Measurements from ENCODE around the gene NCSTN.

The NCSTN gene

DNA sequence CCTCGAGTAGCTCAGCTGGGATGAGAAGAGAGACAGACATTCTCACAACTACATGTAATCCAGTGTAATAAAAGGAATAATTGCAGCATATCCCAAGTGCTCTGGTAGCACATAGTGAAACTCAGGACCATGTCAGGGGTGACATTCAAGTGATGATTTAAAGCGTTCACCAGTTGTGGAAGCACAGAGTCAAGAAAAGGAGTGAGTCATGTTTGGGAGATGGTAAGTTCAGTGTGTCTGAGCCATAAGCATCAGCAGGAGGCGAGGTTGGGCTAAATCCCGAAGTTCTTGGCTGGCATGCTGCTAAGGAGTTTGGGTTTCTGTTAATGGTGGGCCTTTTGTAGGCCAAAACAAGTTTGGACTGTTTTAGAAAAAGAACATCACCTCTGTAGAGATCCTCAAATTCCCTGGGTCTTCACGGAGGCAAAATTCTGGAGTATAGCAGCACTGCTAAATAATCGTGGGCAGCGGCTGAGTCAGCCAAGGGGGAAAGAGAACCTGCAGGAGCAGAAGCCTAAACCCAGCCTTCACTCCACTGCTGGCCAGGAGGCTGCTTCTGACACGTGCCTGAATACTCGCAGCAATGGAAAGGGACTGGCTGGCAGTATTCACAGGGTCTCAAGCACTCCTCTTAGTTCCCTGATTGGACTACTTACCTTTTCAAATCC, 16.5 kb downstream of the NCSTN start:
- in situ Hi-C loops (cut with HindIII; ENCODE audit: low pct_ligation_motif_present, low sequenced_read_pairs) = no loop called here
- Histone ChIP-seq H3K27ac (no peak overlapping the region), H3K27me3 (replicated peaks) (no peaks in the 10 kb centered on the region), H3K36me3 (replicated peaks) (peaks cover 50% of the 10 kb centered on the region), H3K4me3 (ENCODE audit: low read depth, low read length) (no peak overlapping the region)
- peak; percentile 23 for DNase-seq
- TF ChIP-seq, protein P1, sequence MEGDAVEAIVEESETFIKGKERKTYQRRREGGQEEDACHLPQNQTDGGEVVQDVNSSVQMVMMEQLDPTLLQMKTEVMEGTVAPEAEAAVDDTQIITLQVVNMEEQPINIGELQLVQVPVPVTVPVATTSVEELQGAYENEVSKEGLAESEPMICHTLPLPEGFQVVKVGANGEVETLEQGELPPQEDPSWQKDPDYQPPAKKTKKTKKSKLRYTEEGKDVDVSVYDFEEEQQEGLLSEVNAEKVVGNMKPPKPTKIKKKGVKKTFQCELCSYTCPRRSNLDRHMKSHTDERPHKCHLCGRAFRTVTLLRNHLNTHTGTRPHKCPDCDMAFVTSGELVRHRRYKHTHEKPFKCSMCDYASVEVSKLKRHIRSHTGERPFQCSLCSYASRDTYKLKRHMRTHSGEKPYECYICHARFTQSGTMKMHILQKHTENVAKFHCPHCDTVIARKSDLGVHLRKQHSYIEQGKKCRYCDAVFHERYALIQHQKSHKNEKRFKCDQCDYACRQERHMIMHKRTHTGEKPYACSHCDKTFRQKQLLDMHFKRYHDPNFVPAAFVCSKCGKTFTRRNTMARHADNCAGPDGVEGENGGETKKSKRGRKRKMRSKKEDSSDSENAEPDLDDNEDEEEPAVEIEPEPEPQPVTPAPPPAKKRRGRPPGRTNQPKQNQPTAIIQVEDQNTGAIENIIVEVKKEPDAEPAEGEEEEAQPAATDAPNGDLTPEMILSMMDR (IDR thresholded peaks at IDR 0.05; ENCODE audit: low read depth, low read length, missing control alignments) = no peak

DNA sequence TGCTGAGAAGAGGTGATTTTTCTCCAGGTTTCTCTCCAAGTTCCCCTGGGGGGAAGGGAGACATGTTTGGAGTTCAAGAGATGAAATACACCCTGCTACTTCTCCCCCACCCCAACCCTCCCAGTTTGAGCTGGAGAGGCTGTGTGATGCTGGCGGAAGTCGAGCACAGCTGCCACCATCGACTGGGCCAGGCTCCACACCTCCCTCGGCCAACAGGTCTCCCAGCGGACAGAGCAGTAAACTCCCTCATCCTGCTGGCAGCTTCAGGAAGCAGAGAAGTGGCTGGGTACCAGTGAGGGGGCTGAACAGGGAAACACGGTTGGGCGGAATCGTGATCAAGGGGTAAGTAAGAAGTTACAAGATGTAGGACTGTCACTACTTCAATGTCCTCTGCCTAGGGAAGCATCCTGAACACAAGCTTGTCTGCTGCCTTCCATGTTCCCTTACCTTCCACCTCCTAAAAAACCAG, 17.1 kb downstream of the NCSTN start:
- Histone ChIP-seq H3K27ac (no peak overlapping the region), H3K4me3 (ENCODE audit: low read depth, low read length) (no peak overlapping the region), H3K36me3 (replicated peaks) (peaks cover 44% of the 10 kb centered on the region), H3K27me3 (replicated peaks) (no peaks in the 10 kb centered on the region)
- TF ChIP-seq, protein P1 (IDR thresholded peaks at IDR 0.05; ENCODE audit: low read depth, low read length, missing control alignments) = no peak
- in situ Hi-C loops (cut with HindIII; ENCODE audit: low pct_ligation_motif_present, low sequenced_read_pairs) = no loop called here
- DNase-seq = no peak

DNA sequence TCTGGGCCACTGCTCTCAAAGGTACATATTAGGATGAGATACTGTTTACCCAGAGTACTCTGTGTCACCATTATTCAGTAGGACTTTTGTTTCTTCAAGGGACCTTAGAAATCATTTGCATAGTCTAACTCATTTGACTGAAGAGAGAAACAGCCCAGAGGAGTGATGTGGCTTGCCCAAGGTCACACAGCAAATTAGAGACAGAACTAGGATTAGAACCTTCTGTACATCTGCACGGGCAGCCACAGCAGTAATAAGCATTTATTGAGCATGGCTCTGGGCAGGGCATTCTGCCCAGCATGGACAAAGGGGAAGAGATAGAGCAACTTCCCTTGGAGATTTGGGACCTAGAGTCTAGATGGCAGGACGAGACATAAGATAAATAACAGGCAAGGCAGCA, 18.0 kb downstream of the NCSTN start:
- H3K36me3 ChIP-seq (replicated peaks) = peaks cover 35% of the 10 kb centered on the region
- TF ChIP-seq, protein P1 (IDR thresholded peaks at IDR 0.05; ENCODE audit: low read depth, low read length, missing control alignments) = no peak

DNA sequence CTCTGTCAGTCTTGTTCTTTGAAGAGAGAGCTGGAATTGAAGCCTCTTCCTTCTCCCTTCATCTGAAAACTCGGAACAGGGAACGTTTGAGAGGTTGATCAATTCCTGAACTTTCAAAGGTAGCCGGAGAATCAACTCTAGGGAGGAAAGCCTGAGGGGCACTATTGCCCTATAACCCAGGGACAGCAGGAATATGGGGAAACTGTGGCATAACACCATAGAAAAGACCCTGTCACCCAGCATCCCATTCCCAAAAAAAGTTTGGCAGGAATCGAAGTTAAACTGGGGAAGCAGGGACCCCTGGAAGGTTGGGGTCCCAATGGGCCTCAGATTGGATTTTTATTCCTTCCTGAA, 18.6 kb downstream of the NCSTN start:
- DNase-seq = no peak
- peaks cover 29% of the 10 kb centered on the region for H3K36me3 ChIP-seq (replicated peaks)
- H3K27me3 ChIP-seq (replicated peaks) = no peaks in the 10 kb centered on the region
- H3K4me3 ChIP-seq (ENCODE audit: low read depth, low read length) = no peak overlapping the region
- in situ Hi-C loops (cut with HindIII; ENCODE audit: low pct_ligation_motif_present, low sequenced_read_pairs) = no loop called here
- TF ChIP-seq, protein P1 (IDR thresholded peaks at IDR 0.05; ENCODE audit: low read depth, low read length, missing control alignments) = no peak
- no peak overlapping the region for H3K27ac ChIP-seq

More for the DNA sequence above, 18.0 kb downstream of the NCSTN start:
- H3K27ac ChIP-seq = no peak overlapping the region
- DNase-seq = no peak
- no peak overlapping the region for H3K4me3 ChIP-seq (ENCODE audit: low read depth, low read length)
- in situ Hi-C loops (cut with HindIII; ENCODE audit: low pct_ligation_motif_present, low sequenced_read_pairs) = no loop called here
- no peaks in the 10 kb centered on the region for H3K27me3 ChIP-seq (replicated peaks)

DNA sequence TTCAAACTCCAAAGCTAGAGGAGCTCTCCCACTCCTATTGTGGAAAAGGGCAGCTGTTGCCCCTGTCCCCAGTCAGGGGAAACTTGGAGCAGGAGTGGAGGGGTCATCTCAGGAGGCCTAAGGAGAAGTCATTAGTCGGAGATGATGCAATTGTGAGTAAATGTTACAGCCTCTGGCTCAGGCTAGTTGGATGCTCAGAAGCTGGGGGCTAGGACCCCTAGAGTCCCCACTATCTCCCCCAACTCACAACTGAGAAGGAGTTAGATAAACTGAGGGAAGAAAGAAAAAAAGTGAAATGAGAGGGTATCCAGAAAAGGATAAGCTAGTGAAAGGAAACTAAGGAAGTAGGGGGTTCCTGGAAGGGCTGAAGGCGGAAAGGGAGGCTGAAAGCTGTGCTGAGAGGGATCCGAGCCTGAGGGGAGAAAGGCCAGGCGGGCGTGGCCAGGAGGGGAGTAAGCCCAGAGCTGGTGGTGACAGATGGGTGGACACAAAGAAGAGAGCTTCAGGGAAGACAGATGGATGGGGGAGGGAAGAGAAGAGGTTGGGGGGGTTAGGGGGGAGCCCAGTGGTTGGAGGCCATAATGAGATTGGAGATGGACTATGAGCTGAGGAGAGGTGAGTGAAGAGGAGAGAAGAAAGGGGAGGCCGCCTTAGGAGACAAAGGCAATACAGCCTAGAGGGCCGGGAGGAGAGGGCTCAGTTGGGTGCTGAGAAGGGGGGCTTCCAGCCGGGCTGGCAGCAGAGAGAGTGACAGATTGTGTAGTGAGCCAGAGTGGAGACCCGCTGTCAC, 19.2 kb downstream of the NCSTN start:
- peaks cover 24% of the 10 kb centered on the region for H3K36me3 ChIP-seq (replicated peaks)
- DNase-seq = no peak
- H3K27me3 ChIP-seq (replicated peaks) = no peaks in the 10 kb centered on the region
- in situ Hi-C loops (cut with HindIII; ENCODE audit: low pct_ligation_motif_present, low sequenced_read_pairs) = no loop called here
- TF ChIP-seq, protein P1 (IDR thresholded peaks at IDR 0.05; ENCODE audit: low read depth, low read length, missing control alignments) = no peak
- H3K4me3 ChIP-seq (ENCODE audit: low read depth, low read length) = no peak overlapping the region
- H3K27ac ChIP-seq = no peak overlapping the region
